ENCODE measurements around the gene CR1.
"Not testable (repeated sequence)": the region's sequence is repeated elsewhere in the genome, so short reads cannot be mapped to it uniquely, and the experiment has no call there.

Gene CR1

DNA sequence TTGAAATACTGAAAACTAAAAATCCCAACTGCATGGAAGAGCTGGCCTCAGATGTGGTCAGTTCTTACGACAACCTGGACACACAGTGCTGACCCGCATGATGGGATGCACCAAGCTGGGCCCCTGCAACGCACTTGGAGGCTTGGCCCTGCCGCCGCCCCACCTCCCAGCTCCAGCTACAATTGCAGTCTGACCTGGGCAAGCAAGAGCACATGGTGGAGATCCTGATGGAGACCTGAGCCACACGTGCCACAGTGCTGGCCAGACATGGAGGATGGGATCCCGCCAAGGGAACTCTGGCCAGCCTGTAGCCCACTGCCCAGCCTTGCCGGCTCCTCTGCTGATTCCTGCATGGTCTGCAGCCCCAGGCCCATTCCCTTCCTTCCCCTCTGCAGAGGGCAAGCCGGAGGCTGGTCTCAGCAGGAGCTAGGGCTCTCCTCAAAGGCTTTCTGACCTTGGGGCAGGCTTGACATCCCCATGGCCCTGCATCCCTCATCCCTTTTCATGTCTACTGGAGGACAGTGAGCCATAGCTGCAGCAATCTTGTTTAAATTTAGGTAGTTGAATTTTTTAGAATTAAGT is 163.0 kb downstream of the CR1 start:
- Histone ChIP-seq H3K4me1 (ENCODE audit: control insufficient read depth, insufficient read depth, low read length) (no peaks in the 10 kb centered on the region), H3K27ac (ENCODE audit: low read depth, low read length) (no peak overlapping the region)

DNA sequence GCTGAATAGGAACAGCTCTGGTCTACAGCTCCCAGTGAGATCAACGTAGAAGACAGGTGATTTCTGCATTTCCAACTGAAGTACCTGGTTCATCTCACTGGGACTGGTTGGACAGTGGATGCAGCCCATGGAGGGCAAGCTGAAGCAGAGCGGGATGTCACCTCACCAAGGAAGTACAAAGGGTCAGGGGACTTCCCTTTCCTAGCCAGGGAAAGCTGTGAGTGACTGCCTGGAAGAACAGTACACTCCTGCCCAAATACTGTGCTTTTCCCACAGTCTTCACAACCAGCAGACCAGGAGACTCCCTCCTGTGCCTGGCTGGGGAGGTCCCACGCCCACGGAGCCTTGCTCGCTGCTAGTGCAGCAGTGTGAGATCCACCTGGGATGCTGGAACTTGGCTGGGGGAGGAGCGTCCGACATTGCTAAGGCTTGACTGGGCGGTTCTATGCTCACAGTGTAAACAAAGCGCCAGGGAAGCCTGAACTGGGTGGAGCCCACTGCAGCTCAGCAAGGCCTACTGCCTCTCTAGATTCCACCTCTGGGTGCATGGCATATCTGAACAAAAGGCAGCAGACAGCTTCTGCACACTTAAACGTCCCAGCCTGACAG is 163.7 kb downstream of the CR1 start:
- Histone ChIP-seq H3K27ac (ENCODE audit: low read depth, low read length) (no peak overlapping the region), H3K9ac (ENCODE audit: low read length) (no peak overlapping the region), H3K4me3 (ENCODE audit: low read depth, low read length) (no peak overlapping the region), H3K4me1 (ENCODE audit: control insufficient read depth, insufficient read depth, low read length) (no peaks in the 10 kb centered on the region), H3K27me3 (ENCODE audit: control insufficient read depth, insufficient read depth, low read length) (no peaks in the 10 kb centered on the region), H3K36me3 (ENCODE audit: control insufficient read depth, insufficient read depth, low read length) (peaks cover 18% of the 10 kb centered on the region), H3K9me3 (ENCODE audit: control insufficient read depth, insufficient read depth, low read depth, low read length) (peaks cover 38% of the 10 kb centered on the region)

More for the DNA sequence above, 163.0 kb downstream of the CR1 start:
- no peak overlapping the region for H3K9ac ChIP-seq (ENCODE audit: low read length)
- H3K4me3 ChIP-seq (ENCODE audit: low read depth, low read length): no peak overlapping the region
- H3K27me3 ChIP-seq (ENCODE audit: control insufficient read depth, insufficient read depth, low read length): no peaks in the 10 kb centered on the region
- H3K36me3 ChIP-seq (ENCODE audit: control insufficient read depth, insufficient read depth, low read length): peaks cover 19% of the 10 kb centered on the region
- peaks cover 32% of the 10 kb centered on the region for H3K9me3 ChIP-seq (ENCODE audit: control insufficient read depth, insufficient read depth, low read depth, low read length)

DNA sequence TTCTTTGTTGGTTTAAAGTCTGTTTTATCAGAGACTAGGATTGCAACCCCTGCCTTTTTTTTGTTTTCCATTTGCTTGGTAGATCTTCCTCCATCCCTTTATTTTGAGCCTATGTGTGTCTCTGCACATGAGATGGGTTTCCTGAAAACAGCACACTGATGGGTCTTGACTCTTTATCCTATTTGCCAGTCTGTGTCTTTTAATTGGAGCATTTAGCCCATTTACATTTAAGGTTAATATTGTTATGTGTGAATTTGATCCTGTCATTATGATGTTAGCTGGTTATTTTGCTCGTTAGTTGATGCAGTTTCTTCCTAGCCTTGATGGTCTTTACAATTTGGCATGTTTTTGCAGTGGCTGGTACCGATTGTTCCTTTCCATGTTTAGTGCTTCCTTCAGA is 165.5 kb downstream of the CR1 start:
- H3K36me3 ChIP-seq (ENCODE audit: control insufficient read depth, insufficient read depth, low read length): peaks cover 22% of the 10 kb centered on the region
- H3K4me1 ChIP-seq (ENCODE audit: control insufficient read depth, insufficient read depth, low read length); H3K27ac ChIP-seq (ENCODE audit: low read depth, low read length); H3K9ac ChIP-seq (ENCODE audit: low read length); H3K4me3 ChIP-seq (ENCODE audit: low read depth, low read length); H3K27me3 ChIP-seq (ENCODE audit: control insufficient read depth, insufficient read depth, low read length): not testable (repeated sequence)
- H3K9me3 ChIP-seq (ENCODE audit: control insufficient read depth, insufficient read depth, low read depth, low read length): peaks cover 48% of the 10 kb centered on the region

DNA sequence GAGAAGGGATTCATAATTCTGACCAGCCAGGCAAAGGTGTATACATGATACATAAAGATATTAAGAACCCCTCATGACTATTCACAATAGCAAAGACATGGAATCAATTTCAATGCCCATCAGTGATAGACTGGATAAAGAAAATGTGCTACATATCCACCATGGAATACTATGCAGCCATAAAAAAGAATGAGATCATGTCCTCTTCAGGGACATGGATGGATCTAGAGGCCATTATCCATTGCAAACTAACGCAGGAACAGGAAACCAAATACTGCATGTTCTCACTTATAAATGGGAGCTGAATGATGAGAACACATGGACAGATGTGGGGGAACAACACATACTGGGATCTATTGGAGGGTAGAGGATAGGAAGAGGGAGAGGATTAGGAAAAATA is 170.4 kb downstream of the CR1 start:
- Histone ChIP-seq H3K27ac (ENCODE audit: low read depth, low read length) (no peak overlapping the region), H3K4me3 (ENCODE audit: low read depth, low read length) (no peak overlapping the region), H3K9ac (ENCODE audit: low read length) (no peak overlapping the region), H3K36me3 (ENCODE audit: control insufficient read depth, insufficient read depth, low read length) (peaks cover 21% of the 10 kb centered on the region; the same call in 1 of the 2 replicates), H3K9me3 (ENCODE audit: control insufficient read depth, insufficient read depth, low read depth, low read length) (peaks cover 40% of the 10 kb centered on the region), H3K27me3 (ENCODE audit: control insufficient read depth, insufficient read depth, low read length) (no peaks in the 10 kb centered on the region), H3K4me1 (ENCODE audit: control insufficient read depth, insufficient read depth, low read length) (peaks cover 25% of the 10 kb centered on the region)

DNA sequence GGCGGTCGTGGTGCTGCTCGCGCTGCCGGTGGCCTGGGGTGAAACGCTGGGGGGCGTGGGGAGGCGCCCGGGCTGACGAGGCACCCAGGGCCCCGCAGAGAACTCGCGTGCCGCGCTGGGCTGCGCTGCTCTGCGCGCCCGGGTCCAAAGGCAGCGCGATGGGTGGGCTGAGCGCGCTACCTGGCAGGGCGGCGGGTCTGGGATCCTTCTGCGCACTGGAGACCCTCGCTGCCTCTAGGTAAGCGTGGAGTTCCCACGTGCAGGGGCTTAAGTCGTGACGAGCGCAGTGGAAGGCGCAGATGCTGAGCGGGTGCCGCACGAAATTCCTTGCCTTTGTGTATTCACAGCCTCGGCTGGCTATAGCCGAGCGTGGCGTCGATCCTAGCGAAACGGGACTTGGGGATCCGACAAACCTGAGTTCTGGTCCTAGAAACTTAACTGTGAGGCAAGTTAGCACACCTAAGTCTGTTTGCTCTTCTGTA is 173.6 kb downstream of the CR1 start:
- Histone ChIP-seq H3K4me1 (ENCODE audit: control insufficient read depth, insufficient read depth, low read length) (peaks cover 35% of the 10 kb centered on the region), H3K9ac (ENCODE audit: low read length) (no peak overlapping the region), H3K36me3 (ENCODE audit: control insufficient read depth, insufficient read depth, low read length) (peaks cover 18% of the 10 kb centered on the region; the same call in 1 of the 2 replicates), H3K4me3 (ENCODE audit: low read depth, low read length) (peak overlapping the region; percentile 10; the same call in 1 of the 2 replicates), H3K27me3 (ENCODE audit: control insufficient read depth, insufficient read depth, low read length) (no peaks in the 10 kb centered on the region), H3K27ac (ENCODE audit: low read depth, low read length) (no peak overlapping the region), H3K9me3 (ENCODE audit: control insufficient read depth, insufficient read depth, low read depth, low read length) (peaks cover 22% of the 10 kb centered on the region)

DNA sequence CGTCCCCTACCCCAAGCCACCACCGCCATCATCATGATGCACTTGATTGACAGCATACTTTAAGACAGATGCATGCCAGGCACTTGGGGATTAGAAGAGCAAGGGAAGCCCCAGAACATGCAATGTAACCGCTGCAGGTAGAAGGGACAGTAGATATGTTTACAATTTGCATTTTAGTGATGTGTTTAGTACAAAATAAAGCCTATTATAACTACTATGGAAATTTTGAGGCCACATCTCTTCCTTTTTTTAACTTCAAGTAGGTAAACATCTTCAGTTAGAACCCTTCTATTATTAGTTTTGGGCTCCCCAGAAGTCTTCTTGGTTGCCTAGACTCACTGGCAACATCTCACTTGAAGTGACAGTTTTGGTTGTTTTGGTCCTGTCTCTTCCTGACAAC is 174.2 kb downstream of the CR1 start:
- no peak overlapping the region for H3K27ac ChIP-seq (ENCODE audit: low read depth, low read length)
- H3K4me3 ChIP-seq (ENCODE audit: low read depth, low read length): no peak overlapping the region

DNA sequence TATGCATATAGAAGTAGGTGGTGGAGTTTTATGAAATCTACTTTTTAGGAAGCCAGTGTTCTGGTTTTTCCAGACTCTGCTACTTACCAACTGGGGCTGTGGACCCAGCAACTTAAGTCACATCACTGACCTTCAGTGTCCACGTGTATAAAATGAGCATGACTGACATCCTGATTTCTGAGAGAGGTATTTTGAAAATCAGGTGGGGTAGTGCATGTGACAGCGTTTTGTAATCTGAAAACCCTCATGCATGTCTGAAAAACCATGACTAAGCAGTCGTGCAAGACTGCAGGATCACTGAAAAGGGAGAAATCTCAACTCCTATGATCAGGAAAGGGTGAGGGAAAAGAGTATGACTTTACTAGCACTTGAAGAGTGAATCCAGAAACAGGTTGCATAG is 175.0 kb downstream of the CR1 start:
- Histone ChIP-seq H3K27ac (ENCODE audit: low read depth, low read length) (no peak overlapping the region; the same call in 1 of the 2 replicates), H3K36me3 (ENCODE audit: control insufficient read depth, insufficient read depth, low read length) (peaks cover 12% of the 10 kb centered on the region; the same call in 1 of the 2 replicates), H3K4me3 (ENCODE audit: low read depth, low read length) (no peak overlapping the region), H3K4me1 (ENCODE audit: control insufficient read depth, insufficient read depth, low read length) (peaks cover 35% of the 10 kb centered on the region), H3K27me3 (ENCODE audit: control insufficient read depth, insufficient read depth, low read length) (no peaks in the 10 kb centered on the region), H3K9ac (ENCODE audit: low read length) (no peak overlapping the region), H3K9me3 (ENCODE audit: control insufficient read depth, insufficient read depth, low read depth, low read length) (peaks cover 14% of the 10 kb centered on the region)

More for the DNA sequence above, 174.2 kb downstream of the CR1 start:
- no peaks in the 10 kb centered on the region for H3K27me3 ChIP-seq (ENCODE audit: control insufficient read depth, insufficient read depth, low read length)
- H3K4me1 ChIP-seq (ENCODE audit: control insufficient read depth, insufficient read depth, low read length): peaks cover 35% of the 10 kb centered on the region
- peaks cover 18% of the 10 kb centered on the region; the same call in 1 of the 2 replicates for H3K36me3 ChIP-seq (ENCODE audit: control insufficient read depth, insufficient read depth, low read length)
- peaks cover 18% of the 10 kb centered on the region for H3K9me3 ChIP-seq (ENCODE audit: control insufficient read depth, insufficient read depth, low read depth, low read length)
- no peak overlapping the region for H3K9ac ChIP-seq (ENCODE audit: low read length)

DNA sequence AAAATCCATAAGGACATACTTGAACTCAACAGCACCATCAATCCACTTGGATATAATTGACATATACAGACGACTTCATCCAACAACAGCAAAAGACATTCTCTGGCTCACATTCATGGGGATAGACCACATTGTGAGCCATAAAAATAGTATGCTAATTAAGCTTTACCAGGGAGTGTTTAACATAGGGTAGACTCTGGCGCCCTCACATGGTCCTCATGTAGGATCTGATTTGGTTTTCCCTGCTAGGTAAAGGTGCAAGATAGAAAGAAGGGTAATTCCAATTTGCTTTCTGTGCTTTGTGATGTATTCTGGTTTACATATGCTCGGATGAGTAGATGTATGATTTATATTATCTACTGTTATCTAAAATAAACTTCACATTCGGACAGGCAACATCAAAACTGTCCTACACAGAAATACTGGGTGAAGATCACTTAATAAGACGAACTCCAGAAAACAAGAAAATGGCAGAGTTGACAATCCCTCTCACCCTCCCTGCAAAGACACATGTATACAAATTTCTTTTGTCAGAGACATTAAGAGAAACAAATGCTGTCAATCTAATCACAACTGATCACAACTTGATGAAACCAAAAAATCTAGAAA is 176.7 kb downstream of the CR1 start:
- no peak overlapping the region for H3K27ac ChIP-seq (ENCODE audit: low read depth, low read length)
- no peak overlapping the region for H3K4me3 ChIP-seq (ENCODE audit: low read depth, low read length)
- H3K4me1 ChIP-seq (ENCODE audit: control insufficient read depth, insufficient read depth, low read length): peaks cover 35% of the 10 kb centered on the region
- H3K9ac ChIP-seq (ENCODE audit: low read length): no peak overlapping the region
- peaks cover 10% of the 10 kb centered on the region for H3K9me3 ChIP-seq (ENCODE audit: control insufficient read depth, insufficient read depth, low read depth, low read length)
- peaks cover 4% of the 10 kb centered on the region; the same call in 1 of the 2 replicates for H3K36me3 ChIP-seq (ENCODE audit: control insufficient read depth, insufficient read depth, low read length)
- no peaks in the 10 kb centered on the region for H3K27me3 ChIP-seq (ENCODE audit: control insufficient read depth, insufficient read depth, low read length)

DNA sequence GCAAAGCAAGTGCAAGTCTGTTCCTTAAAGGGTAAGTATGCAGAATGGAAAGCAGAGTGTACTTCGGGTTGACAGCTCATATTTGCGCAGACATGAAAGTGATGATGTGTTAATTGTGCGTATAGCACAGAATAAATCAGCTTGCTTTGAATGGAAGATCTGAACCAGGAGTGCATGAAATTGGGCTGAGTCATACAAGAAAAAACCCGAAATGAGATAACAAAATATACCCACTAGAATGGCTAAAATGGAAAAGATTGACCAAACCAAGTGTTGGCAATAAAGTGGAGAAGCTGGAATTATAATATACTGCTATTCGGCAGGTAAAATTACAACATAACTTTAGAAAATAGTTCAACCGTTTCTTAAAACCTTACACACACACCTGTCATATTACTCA is 177.4 kb downstream of the CR1 start:
- H3K4me1 ChIP-seq (ENCODE audit: control insufficient read depth, insufficient read depth, low read length): peaks cover 34% of the 10 kb centered on the region
- H3K4me3 ChIP-seq (ENCODE audit: low read depth, low read length): no peak overlapping the region
- H3K9ac ChIP-seq (ENCODE audit: low read length): no peak overlapping the region
- H3K27ac ChIP-seq (ENCODE audit: low read depth, low read length): no peak overlapping the region
- H3K9me3 ChIP-seq (ENCODE audit: control insufficient read depth, insufficient read depth, low read depth, low read length): peaks cover 10% of the 10 kb centered on the region
- H3K27me3 ChIP-seq (ENCODE audit: control insufficient read depth, insufficient read depth, low read length): no peaks in the 10 kb centered on the region
- H3K36me3 ChIP-seq (ENCODE audit: control insufficient read depth, insufficient read depth, low read length): peaks cover 10% of the 10 kb centered on the region

DNA sequence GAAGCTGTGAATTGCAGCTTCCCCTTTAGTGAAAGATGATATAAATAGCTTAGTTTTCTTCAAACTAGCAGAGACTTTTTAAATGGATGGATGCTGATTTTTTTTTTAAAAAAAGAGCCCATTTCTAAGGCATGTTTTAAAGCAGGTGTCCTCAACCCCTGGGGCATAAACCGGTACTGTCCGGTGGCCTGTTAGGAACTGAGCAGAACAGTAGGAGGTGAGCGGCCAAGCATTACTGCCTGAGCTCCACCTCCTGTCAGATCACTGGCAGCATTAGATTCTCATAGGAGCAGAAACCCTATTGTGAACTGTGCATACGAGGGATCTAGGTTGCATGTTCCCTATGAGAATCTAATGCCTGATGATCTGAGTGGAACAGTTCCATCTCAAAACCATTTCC is 180.2 kb downstream of the CR1 start:
- no peaks in the 10 kb centered on the region for H3K27me3 ChIP-seq (ENCODE audit: control insufficient read depth, insufficient read depth, low read length)
- no peak overlapping the region for H3K27ac ChIP-seq (ENCODE audit: low read depth, low read length)
- H3K4me1 ChIP-seq (ENCODE audit: control insufficient read depth, insufficient read depth, low read length): peaks cover 12% of the 10 kb centered on the region
- H3K36me3 ChIP-seq (ENCODE audit: control insufficient read depth, insufficient read depth, low read length): peaks cover 29% of the 10 kb centered on the region
- no peak overlapping the region for H3K4me3 ChIP-seq (ENCODE audit: low read depth, low read length)
- peaks cover 10% of the 10 kb centered on the region for H3K9me3 ChIP-seq (ENCODE audit: control insufficient read depth, insufficient read depth, low read depth, low read length)
- H3K9ac ChIP-seq (ENCODE audit: low read length): no peak overlapping the region
